Neuron (in vitro differentiated cells): ENCODE data around the gene SKP1.
A peak's percentile ranks its signal among the peaks of the same experiment; 100 is the strongest.

Source experiments
- H2AFZ ChIP-seq: one replicate; pipeline ENCODE4 v1.6.1; 2013; ENCODE audit warnings: low read depth, mild to moderate bottlenecking, inconsistent platforms, low read length, moderate library complexity
- H3K27me3 ChIP-seq: one replicate; pipeline ENCODE4 v1.6.1; 2013; ENCODE audit warnings: low read length; ENCODE audit not compliant: insufficient read depth
- H3K36me3 ChIP-seq: one replicate; pipeline ENCODE4 v1.6.1; 2013; ENCODE audit warnings: low read length; ENCODE audit not compliant: insufficient read depth
- H3K4me1 ChIP-seq: one replicate; pipeline ENCODE4 v1.6.1; 2013; ENCODE audit warnings: low read length; ENCODE audit not compliant: insufficient read depth
- H3K4me3 ChIP-seq: 2 replicates; pipeline ENCODE4 v1.5.1; 2013; ENCODE audit warnings: mild to moderate bottlenecking, low read length, moderate library complexity
- H3K9me3 ChIP-seq: one replicate; pipeline ENCODE4 v1.6.1; 2013; ENCODE audit warnings: low read length

The SKP1 gene

GRCh38 chr5:134125039-134126015 lies 51.4 kb downstream of the SKP1 start:
- peaks cover 4% of the 10 kb centered on the region for H3K36me3 ChIP-seq
- H2AFZ ChIP-seq: no peak overlapping the region
- no peak overlapping the region for H3K4me3 ChIP-seq
- H3K9me3 ChIP-seq: no peaks in the 10 kb centered on the region
- H3K27me3 ChIP-seq: no peaks in the 10 kb centered on the region
- no peaks in the 10 kb centered on the region for H3K4me1 ChIP-seq

GRCh38 chr5:134124289-134125038 lies 52.3 kb downstream of the SKP1 start:
- H3K9me3 ChIP-seq: no peaks in the 10 kb centered on the region
- H3K27me3 ChIP-seq: no peaks in the 10 kb centered on the region
- H3K36me3 ChIP-seq: peaks cover 3% of the 10 kb centered on the region
- no peaks in the 10 kb centered on the region for H3K4me1 ChIP-seq
- H2AFZ ChIP-seq: no peak overlapping the region
- no peak overlapping the region for H3K4me3 ChIP-seq

- no peaks in the 10 kb centered on the region for H3K9me3 ChIP-seq
- H3K27me3 ChIP-seq: no peaks in the 10 kb centered on the region
- H3K36me3 ChIP-seq: no peaks in the 10 kb centered on the region
- no peak overlapping the region for H2AFZ ChIP-seq
- H3K4me3 ChIP-seq: no peak overlapping the region
- H3K4me1 ChIP-seq: no peaks in the 10 kb centered on the region
Observed at GRCh38 chr5:134123360-134123759, 53.4 kb downstream of the SKP1 start.

- Histone ChIP-seq H2AFZ (no peak overlapping the region), H3K9me3 (no peaks in the 10 kb centered on the region), H3K27me3 (no peaks in the 10 kb centered on the region), H3K36me3 (no peaks in the 10 kb centered on the region), H3K4me3 (no peak overlapping the region), H3K4me1 (no peaks in the 10 kb centered on the region)
Observed at GRCh38 chr5:134122530-134122929, 54.2 kb downstream of the SKP1 start.

GRCh38 chr5:134120386-134121138 lies 56.2 kb downstream of the SKP1 start:
- no peaks in the 10 kb centered on the region for H3K4me1 ChIP-seq
- no peaks in the 10 kb centered on the region for H3K27me3 ChIP-seq
- H3K9me3 ChIP-seq: no peaks in the 10 kb centered on the region
- no peaks in the 10 kb centered on the region for H3K36me3 ChIP-seq
- H3K4me3 ChIP-seq: no peak overlapping the region
- H2AFZ ChIP-seq: no peak overlapping the region

- Histone ChIP-seq H3K4me3 (no peak overlapping the region), H3K9me3 (no peaks in the 10 kb centered on the region), H3K27me3 (no peaks in the 10 kb centered on the region), H3K4me1 (no peaks in the 10 kb centered on the region), H3K36me3 (no peaks in the 10 kb centered on the region), H2AFZ (no peak overlapping the region)
Observed at GRCh38 chr5:134119720-134120119, 57.0 kb downstream of the SKP1 start.

- Histone ChIP-seq H2AFZ (no peak overlapping the region), H3K9me3 (no peaks in the 10 kb centered on the region), H3K27me3 (no peaks in the 10 kb centered on the region), H3K4me1 (no peaks in the 10 kb centered on the region), H3K4me3 (no peak overlapping the region), H3K36me3 (no peaks in the 10 kb centered on the region)
Observed at GRCh38 chr5:134118212-134118835, 58.4 kb downstream of the SKP1 start.

- Histone ChIP-seq H3K9me3 (no peaks in the 10 kb centered on the region), H3K27me3 (peaks cover 9% of the 10 kb centered on the region), H3K4me3 (no peak overlapping the region), H2AFZ (no peak overlapping the region), H3K4me1 (no peaks in the 10 kb centered on the region), H3K36me3 (no peaks in the 10 kb centered on the region)
Observed at GRCh38 chr5:134116789-134117761, 59.7 kb downstream of the SKP1 start.

- peaks cover 17% of the 10 kb centered on the region for H3K27me3 ChIP-seq
- H3K4me1 ChIP-seq: no peaks in the 10 kb centered on the region
- H2AFZ ChIP-seq: no peak overlapping the region
- no peak overlapping the region for H3K4me3 ChIP-seq
- H3K36me3 ChIP-seq: no peaks in the 10 kb centered on the region
- no peaks in the 10 kb centered on the region for H3K9me3 ChIP-seq
Observed at GRCh38 chr5:134116286-134116685, 60.5 kb downstream of the SKP1 start.

GRCh38 chr5:134115806-134116175 lies 61.0 kb downstream of the SKP1 start:
- Histone ChIP-seq H3K27me3 (peaks cover 19% of the 10 kb centered on the region), H3K36me3 (no peaks in the 10 kb centered on the region), H2AFZ (no peak overlapping the region), H3K4me3 (no peak overlapping the region), H3K9me3 (no peaks in the 10 kb centered on the region), H3K4me1 (peaks cover 2% of the 10 kb centered on the region)

- Histone ChIP-seq H3K36me3 (no peaks in the 10 kb centered on the region), H3K4me1 (peaks cover 8% of the 10 kb centered on the region), H3K4me3 (peak overlapping the region; percentile 74), H3K9me3 (no peaks in the 10 kb centered on the region), H2AFZ (peak overlapping the region; percentile 76), H3K27me3 (peaks cover 25% of the 10 kb centered on the region)
Observed at GRCh38 chr5:134114886-134115805, 61.6 kb downstream of the SKP1 start.
